ENCODE data around the gene CPOX. TPM values are rescaled to one million over a fixed set of nuclear protein-coding genes. Genes with fewer than 3 reads are reported as not detected.

Gene CPOX
- total and polyA plus RNA-seq, 10 of the 15 experiments (the other 5 are each of a cell fraction or from before 2014, with no cell fraction given), result 40.7 to 72.6 (median 64.5) TPM

DNA sequence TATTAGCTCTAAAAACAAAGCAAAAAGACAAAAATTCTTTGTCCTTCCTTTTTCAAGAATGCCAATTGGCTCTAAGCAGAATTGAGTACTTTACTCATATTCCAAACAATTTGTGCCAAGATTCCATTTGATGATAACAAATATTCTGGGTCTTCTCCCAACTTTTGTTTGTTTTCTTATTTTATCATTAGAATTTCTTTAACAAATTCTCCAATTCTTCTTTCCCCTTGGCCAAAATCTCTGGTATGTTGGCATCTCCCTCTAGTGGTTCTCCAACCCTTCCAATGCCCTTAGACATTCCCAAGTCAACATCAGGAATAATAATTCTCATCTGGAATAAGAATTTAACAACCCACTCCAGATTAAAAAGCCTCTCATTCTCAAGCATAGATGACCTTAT, 5.3 kb downstream of the CPOX start:
- ChIA-PET POLR2A (no interaction called here), SMC1A (ENCODE audit: uncharacterized antibody, unreplicated experiment) (interaction anchor here (0.6 to 7.6 kb wide), 14 partner anchors 8 to 550 kb away, joined by 3 to 74 read pairs (median 4); no protein-coding TSS in a partner anchor), CTCF (interaction anchor here (0.6 to 1.9 kb wide), 14 partner anchors 8 to 550 kb away, joined by 3 to 10 read pairs (median 3); no protein-coding TSS in a partner anchor), RAD21 (ENCODE audit: unreplicated experiment) (interaction anchor here (1.1 to 1.8 kb wide), 5 partner anchors 16 to 362 kb away, joined by 3 to 5 read pairs (median 5); no protein-coding TSS in a partner anchor)
- no peaks in the 10 kb centered on the region; the same call in none of the 2 replicates for H4K20me1 ChIP-seq (ENCODE audit: control insufficient read depth, insufficient read depth)
- no peak for FAIRE-seq
- intact Hi-C loops (cut with micrococcal nuclease; ENCODE audit: unreplicated experiment), result no loop called here
- no peaks in the 10 kb centered on the region for H3K27me3 ChIP-seq (replicated peaks in 1 of 2; ENCODE audit: control insufficient read depth in 2 of 2, insufficient read depth in 2 of 2, low read length in 1 of 2)
- TF ChIP-seq, protein P1, sequence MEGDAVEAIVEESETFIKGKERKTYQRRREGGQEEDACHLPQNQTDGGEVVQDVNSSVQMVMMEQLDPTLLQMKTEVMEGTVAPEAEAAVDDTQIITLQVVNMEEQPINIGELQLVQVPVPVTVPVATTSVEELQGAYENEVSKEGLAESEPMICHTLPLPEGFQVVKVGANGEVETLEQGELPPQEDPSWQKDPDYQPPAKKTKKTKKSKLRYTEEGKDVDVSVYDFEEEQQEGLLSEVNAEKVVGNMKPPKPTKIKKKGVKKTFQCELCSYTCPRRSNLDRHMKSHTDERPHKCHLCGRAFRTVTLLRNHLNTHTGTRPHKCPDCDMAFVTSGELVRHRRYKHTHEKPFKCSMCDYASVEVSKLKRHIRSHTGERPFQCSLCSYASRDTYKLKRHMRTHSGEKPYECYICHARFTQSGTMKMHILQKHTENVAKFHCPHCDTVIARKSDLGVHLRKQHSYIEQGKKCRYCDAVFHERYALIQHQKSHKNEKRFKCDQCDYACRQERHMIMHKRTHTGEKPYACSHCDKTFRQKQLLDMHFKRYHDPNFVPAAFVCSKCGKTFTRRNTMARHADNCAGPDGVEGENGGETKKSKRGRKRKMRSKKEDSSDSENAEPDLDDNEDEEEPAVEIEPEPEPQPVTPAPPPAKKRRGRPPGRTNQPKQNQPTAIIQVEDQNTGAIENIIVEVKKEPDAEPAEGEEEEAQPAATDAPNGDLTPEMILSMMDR (IDR thresholded peaks at IDR 0.05 in 2 of 3, conservative IDR thresholded peaks at IDR 0.05 in 1 of 3; ENCODE audit: control insufficient read depth in 2 of 3, extremely low read depth in 1 of 3, insufficient read depth in 1 of 3, low read depth in 3 of 3, low read length in 3 of 3), result peak in 1 of 3 experiments; percentile 18; a peak in 2 of 6 replicates
- TF ChIP-seq, protein P2, sequence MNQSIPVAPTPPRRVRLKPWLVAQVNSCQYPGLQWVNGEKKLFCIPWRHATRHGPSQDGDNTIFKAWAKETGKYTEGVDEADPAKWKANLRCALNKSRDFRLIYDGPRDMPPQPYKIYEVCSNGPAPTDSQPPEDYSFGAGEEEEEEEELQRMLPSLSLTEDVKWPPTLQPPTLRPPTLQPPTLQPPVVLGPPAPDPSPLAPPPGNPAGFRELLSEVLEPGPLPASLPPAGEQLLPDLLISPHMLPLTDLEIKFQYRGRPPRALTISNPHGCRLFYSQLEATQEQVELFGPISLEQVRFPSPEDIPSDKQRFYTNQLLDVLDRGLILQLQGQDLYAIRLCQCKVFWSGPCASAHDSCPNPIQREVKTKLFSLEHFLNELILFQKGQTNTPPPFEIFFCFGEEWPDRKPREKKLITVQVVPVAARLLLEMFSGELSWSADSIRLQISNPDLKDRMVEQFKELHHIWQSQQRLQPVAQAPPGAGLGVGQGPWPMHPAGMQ (IDR thresholded peaks at IDR 0.05; ENCODE audit: borderline replicate concordance), result no peak
- H3K36me3 ChIP-seq (ENCODE audit: control insufficient read depth in 2 of 2, insufficient read depth in 2 of 2, low read length in 1 of 2), result peaks cover 2 to 24% of the 10 kb centered on the region in 2 experiments
- no peaks in the 10 kb centered on the region for H3K9me3 ChIP-seq (replicated peaks; ENCODE audit: control insufficient read depth, insufficient read depth, low read length)
- H3K4me1 ChIP-seq (ENCODE audit: control insufficient read depth, insufficient read depth, low read length), result no peaks in the 10 kb centered on the region
- H2AFZ ChIP-seq (ENCODE audit: control insufficient read depth, low read depth, low read length), result no peak overlapping the region
- no peak overlapping the region for H3K4me3 ChIP-seq
- in situ Hi-C loops (cut with MboI), result no loop called here
- no peak for DNase-seq (ENCODE audit: low read depth, low spot score)
- no peak overlapping the region for H3K27ac ChIP-seq (ENCODE audit: control insufficient read depth, insufficient read depth)
- H3K9ac ChIP-seq (ENCODE audit: control insufficient read depth, insufficient read depth, low read length), result no peak overlapping the region
- ATAC-seq, result no peak
- no TSS peak for BruUV-seq (replicated peaks)
- H3K79me2 ChIP-seq (ENCODE audit: control insufficient read depth, insufficient read depth, low read length), result peaks cover 83% of the 10 kb centered on the region
- no peak overlapping the region for H3K4me2 ChIP-seq (ENCODE audit: control insufficient read depth, insufficient read depth)

Measured in GM12878 (cell line).